Stomach smooth muscle (tissue), 2 donors: Measurements from ENCODE around the gene NPHP3.
"Not testable (repeated sequence)": the region's sequence is repeated elsewhere in the genome, so short reads cannot be mapped to it uniquely, and the experiment has no call there.

ENCODE experiments used
- H3K27ac ChIP-seq: one replicate; pipeline ENCODE4 v1.7.0; 2013; ENCODE audit warnings: mild to moderate bottlenecking, low read length, inconsistent platforms
- H3K27me3 ChIP-seq, 2 donors: one replicate each; pipeline ENCODE4 v1.7.0; 2013; ENCODE audit warnings: low read length in 2 of 2; ENCODE audit not compliant: insufficient read depth in 2 of 2, control insufficient read depth in 1 of 2
- H3K36me3 ChIP-seq, 2 donors: one replicate each; pipeline ENCODE4 v1.7.0; 2013; ENCODE audit warnings: low read length in 2 of 2; ENCODE audit not compliant: control insufficient read depth in 2 of 2, insufficient read depth in 2 of 2
- H3K4me1 ChIP-seq: one replicate; pipeline ENCODE4 v1.7.0; 2013; ENCODE audit warnings: low read length; ENCODE audit not compliant: control insufficient read depth, insufficient read depth
- H3K4me3 ChIP-seq, 2 donors: one replicate each; pipeline ENCODE4 v1.7.0; 2013; ENCODE audit warnings: low read length in 2 of 2
- H3K9ac ChIP-seq, 2 donors: one replicate each; pipeline ENCODE4 v1.7.0; 2013; ENCODE audit warnings: low read length in 2 of 2, mild to moderate bottlenecking in 1 of 2
- H3K9me3 ChIP-seq, 2 donors: one replicate each; pipeline ENCODE4 v1.7.0; 2013; ENCODE audit warnings: low read length in 2 of 2; ENCODE audit not compliant: control insufficient read depth in 2 of 2
- donor health status: healthy.
- donor health status: Pancreatic carcinoma.

The NPHP3 gene

DNA sequence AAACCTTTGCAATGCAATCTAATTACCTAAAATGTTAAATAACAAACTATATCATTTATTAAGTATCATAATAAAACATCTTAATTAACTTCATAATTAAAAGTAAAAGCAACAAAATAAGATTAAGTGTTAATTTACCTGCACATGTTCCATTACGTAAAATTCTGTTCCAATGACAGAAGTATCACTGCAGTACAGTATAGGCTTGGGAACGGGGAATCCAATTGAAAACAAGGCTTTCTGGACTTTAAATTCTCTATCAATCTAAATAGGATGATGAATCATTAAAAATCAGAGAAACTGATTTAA lies 79.7 kb downstream of the NPHP3 start:
- Histone ChIP-seq H3K4me3 (no peak overlapping the region), H3K27ac (no peak overlapping the region), H3K9ac (no peak overlapping the region), H3K36me3 (peaks cover 14 to 18% of the 10 kb centered on the region in 2 donors), H3K9me3 (no peaks in the 10 kb centered on the region), H3K4me1 (no peaks in the 10 kb centered on the region), H3K27me3 (no peaks in the 10 kb centered on the region)

DNA sequence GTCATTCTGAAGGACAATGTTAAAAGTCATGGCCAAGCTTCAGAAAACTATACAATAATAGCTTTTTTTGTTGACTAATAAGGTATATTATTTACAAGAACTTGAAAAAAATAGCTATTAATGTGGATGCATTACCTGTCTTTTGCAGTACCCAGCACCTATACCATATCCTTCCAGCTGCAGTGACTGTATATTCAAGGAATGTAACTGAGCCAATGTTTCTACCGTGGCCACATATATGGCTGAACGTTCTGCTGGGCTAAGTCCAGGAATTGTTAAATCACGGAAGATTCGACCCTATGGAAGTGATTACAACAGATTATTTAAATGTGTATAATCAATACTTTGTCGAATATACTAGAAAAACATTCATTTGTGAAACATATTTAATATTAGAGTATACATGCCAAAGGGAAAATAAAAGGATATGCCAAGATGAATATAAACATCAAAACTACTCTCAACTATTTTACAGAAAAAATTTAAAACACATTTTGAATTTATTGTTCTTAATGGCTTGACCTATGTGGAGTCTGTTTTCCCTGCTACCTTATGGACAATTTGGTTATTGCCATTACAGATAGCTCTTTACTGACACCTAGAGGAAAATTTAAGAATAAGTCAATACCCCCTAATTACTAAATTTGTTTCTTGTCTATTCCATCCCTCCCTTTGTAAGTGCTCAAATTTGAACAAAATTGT lies 80.2 kb downstream of the NPHP3 start:
- Histone ChIP-seq H3K27ac (no peak overlapping the region), H3K9me3 (no peaks in the 10 kb centered on the region), H3K36me3 (peaks cover 14 to 19% of the 10 kb centered on the region in 2 donors), H3K9ac (no peak overlapping the region), H3K4me3 (no peak overlapping the region), H3K4me1 (no peaks in the 10 kb centered on the region), H3K27me3 (no peaks in the 10 kb centered on the region)

- not testable (repeated sequence) for H3K4me1 ChIP-seq, H3K27ac ChIP-seq, H3K9ac ChIP-seq, H3K27me3 ChIP-seq, H3K9me3 ChIP-seq, H3K4me3 ChIP-seq
- peaks cover 14 to 19% of the 10 kb centered on the region in 2 donors for H3K36me3 ChIP-seq
These were observed 80.8 kb downstream of the NPHP3 start for GRCh38 chr3:132641427-132641826.

GRCh38 chr3:132638706-132639105 lies 83.5 kb downstream of the NPHP3 start:
- Histone ChIP-seq H3K4me3 (no peak overlapping the region), H3K36me3 (peaks cover 19 to 23% of the 10 kb centered on the region in 2 donors), H3K9me3 (no peaks in the 10 kb centered on the region), H3K9ac (no peak overlapping the region), H3K4me1 (no peaks in the 10 kb centered on the region), H3K27ac (no peak overlapping the region), H3K27me3 (no peaks in the 10 kb centered on the region)

- Histone ChIP-seq H3K4me3 (no peak overlapping the region), H3K27ac (no peak overlapping the region), H3K27me3 (no peaks in the 10 kb centered on the region)
These were observed 84.6 kb downstream of the NPHP3 start for GRCh38 chr3:132637590-132637989.

GRCh38 chr3:132635052-132635451 lies 87.2 kb downstream of the NPHP3 start:
- no peaks in the 10 kb centered on the region for H3K27me3 ChIP-seq
- H3K9ac ChIP-seq: no peak overlapping the region
- H3K4me3 ChIP-seq: no peak overlapping the region
- H3K36me3 ChIP-seq: peaks cover 13 to 21% of the 10 kb centered on the region in 2 donors
- no peak overlapping the region for H3K27ac ChIP-seq
- H3K9me3 ChIP-seq: no peaks in the 10 kb centered on the region
- no peaks in the 10 kb centered on the region for H3K4me1 ChIP-seq

More at GRCh38 chr3:132637590-132637989, 84.6 kb downstream of the NPHP3 start:
- Histone ChIP-seq H3K36me3 (peaks cover 17 to 23% of the 10 kb centered on the region in 2 donors), H3K9me3 (no peaks in the 10 kb centered on the region), H3K4me1 (no peaks in the 10 kb centered on the region), H3K9ac (no peak overlapping the region)
